22Rv1 (cell line): Measurements from ENCODE around the gene RNF186.

ENCODE experiments used
- H3K27ac ChIP-seq: fragments of 450-650 bp; 2 replicates; pipeline ENCODE4 v1.5.1; 2017
- ZFX ChIP-seq: fragments of 450-650 bp; IDR thresholded peaks from 2 replicates; pipeline ENCODE4 v1.6.1; 2017; ENCODE audit warnings: antibody characterized with exemption, borderline replicate concordance
- TF ChIP-seq, protein P1 (sequence below): fragments of 450-650 bp; IDR thresholded peaks from 2 replicates; pipeline ENCODE4 v1.5.1; 2017; ENCODE audit warnings: mild to moderate bottlenecking

Gene RNF186

GRCh38 chr1:19814681-19815503 lies at the start of gene RNF186:
Gene RNF186 (minus strand): TSS chr1:19815283. CDS start chr1:19815101, 182 bp downstream.
- no peak for TF ChIP-seq ZFX
- TF ChIP-seq, protein P1, sequence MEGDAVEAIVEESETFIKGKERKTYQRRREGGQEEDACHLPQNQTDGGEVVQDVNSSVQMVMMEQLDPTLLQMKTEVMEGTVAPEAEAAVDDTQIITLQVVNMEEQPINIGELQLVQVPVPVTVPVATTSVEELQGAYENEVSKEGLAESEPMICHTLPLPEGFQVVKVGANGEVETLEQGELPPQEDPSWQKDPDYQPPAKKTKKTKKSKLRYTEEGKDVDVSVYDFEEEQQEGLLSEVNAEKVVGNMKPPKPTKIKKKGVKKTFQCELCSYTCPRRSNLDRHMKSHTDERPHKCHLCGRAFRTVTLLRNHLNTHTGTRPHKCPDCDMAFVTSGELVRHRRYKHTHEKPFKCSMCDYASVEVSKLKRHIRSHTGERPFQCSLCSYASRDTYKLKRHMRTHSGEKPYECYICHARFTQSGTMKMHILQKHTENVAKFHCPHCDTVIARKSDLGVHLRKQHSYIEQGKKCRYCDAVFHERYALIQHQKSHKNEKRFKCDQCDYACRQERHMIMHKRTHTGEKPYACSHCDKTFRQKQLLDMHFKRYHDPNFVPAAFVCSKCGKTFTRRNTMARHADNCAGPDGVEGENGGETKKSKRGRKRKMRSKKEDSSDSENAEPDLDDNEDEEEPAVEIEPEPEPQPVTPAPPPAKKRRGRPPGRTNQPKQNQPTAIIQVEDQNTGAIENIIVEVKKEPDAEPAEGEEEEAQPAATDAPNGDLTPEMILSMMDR = no peak
- H3K27ac ChIP-seq = peak within 1 kb of the TSS; percentile 88

DNA sequence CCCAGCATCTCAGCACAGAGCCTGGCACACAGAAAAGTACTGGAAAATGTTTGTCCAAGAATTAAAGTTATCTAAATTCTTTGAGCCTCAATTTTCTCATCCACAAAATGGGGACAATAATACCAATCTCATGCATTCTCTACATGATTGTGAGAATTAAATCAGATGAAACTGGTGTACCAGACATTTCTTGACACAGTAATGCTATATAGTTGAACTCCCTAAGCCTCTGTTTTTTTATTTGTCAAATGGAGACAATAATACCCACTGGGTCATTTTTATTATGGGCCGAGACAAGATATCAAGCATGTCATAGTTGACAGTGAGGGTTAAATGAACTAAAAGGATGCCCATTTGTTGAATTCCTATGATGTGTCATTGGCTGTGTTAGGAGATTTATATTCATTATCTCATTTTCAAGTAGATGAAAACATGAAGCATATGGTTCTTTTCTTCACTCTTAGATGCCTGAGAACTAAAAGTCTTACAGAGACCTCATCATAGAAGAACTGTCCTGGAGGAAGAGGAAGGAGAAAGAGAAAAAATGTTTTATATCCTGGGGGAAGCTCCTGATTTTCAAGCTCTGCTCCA lies 49.6 kb upstream of the RNF186 start:
- no peak overlapping the region for H3K27ac ChIP-seq
- no peak for TF ChIP-seq ZFX
- TF ChIP-seq, protein P1 = no peak

GRCh38 chr1:19862944-19863343 lies 47.9 kb upstream of the RNF186 start:
- TF ChIP-seq ZFX = no peak
- TF ChIP-seq, protein P1 = no peak
- no peak overlapping the region for H3K27ac ChIP-seq

DNA sequence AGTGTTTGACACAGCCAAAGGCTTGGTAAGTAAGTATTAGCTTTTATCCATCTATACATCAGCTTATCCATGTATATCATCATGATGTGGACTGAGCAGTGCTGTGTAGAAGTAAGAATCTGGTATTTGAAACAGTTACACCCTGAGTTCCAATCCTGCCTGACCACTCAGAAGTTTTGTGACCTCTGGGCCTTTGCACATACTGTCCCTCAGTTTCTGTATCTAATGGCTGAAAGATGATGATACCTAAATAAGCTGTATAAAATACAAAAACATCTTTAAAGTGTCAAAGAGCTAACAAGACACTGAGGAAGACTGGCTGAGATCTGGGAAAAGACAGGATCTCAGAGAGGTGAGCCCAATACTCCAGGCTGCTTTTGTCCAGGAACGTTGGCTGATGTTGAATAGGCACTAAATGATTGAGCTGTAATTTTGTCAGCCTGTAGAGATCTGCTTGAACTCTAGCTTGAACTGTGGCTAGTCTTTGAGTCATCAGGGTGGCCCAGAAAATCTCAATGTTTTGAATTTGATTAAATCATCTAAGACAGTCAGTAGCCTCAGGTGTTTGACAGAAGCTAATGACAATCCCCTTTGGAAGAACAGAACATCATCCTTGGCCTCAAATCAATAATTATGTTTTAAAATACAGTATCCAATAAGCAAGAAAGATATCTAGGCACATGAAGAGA lies 46.9 kb upstream of the RNF186 start:
- H3K27ac ChIP-seq = no peak overlapping the region
- TF ChIP-seq, protein P1 = no peak
- TF ChIP-seq ZFX = no peak

- no peak for TF ChIP-seq ZFX
- TF ChIP-seq, protein P1 = no peak
These were observed 46.0 kb upstream of the RNF186 start for GRCh38 chr1:19861034-19861433.

GRCh38 chr1:19860418-19860817 lies 45.3 kb upstream of the RNF186 start:
- H3K27ac ChIP-seq = no peak overlapping the region
- TF ChIP-seq, protein P1 = no peak
- TF ChIP-seq ZFX = no peak

More at GRCh38 chr1:19861034-19861433, 46.0 kb upstream of the RNF186 start:
- no peak overlapping the region for H3K27ac ChIP-seq
